Tibial nerve (tissue), 4 donors: Measurements from ENCODE around the gene OR5M11. TPM values are rescaled to one million over a fixed set of nuclear protein-coding genes. Genes with fewer than 3 reads are reported as not detected.

ENCODE experiments used
- DNase-seq, 2 donors: peaks; one replicate each; pipeline ENCODE4 v3.0.0-alpha.2; 2019; ENCODE audit warnings: low spot score in 2 of 2
- H3K27ac ChIP-seq, 4 donors: fragments of 200-600 bp; sonication (generic) in 3 of 4; one replicate each; pipeline ENCODE4 v1.5.1; 2017 to 2019; ENCODE audit warnings: mild to moderate bottlenecking in 1 of 4
- H3K27me3 ChIP-seq, 2 donors: fragments of 200-600 bp; sonication (generic) in 1 of 2; one replicate each; pipeline versions ENCODE4 v1.5.1 to v1.6.0; 2017 to 2019
- H3K36me3 ChIP-seq, 3 donors: fragments of 200-600 bp; sonication (generic); one replicate each; pipeline ENCODE4 v1.5.1; 2018 to 2019
- H3K4me1 ChIP-seq, 4 donors: fragments of 200-600 bp; sonication (generic) in 3 of 4; one replicate each; pipeline ENCODE4 v1.5.1; 2017 to 2019
- H3K4me3 ChIP-seq, 4 donors: fragments of 200-600 bp; sonication (generic) in 3 of 4; one replicate each; pipeline ENCODE4 v1.5.1; 2017 to 2019; ENCODE audit warnings: mild to moderate bottlenecking in 1 of 4, moderate library complexity in 1 of 4
- H3K9me3 ChIP-seq, 4 donors: fragments of 200-600 bp; sonication (generic) in 3 of 4; one replicate each; pipeline ENCODE4 v1.5.1; 2017 to 2019
- EP300 ChIP-seq, 2 donors: sonication (generic); formaldehyde crosslinking; IDR thresholded peaks; one replicate each; pipeline ENCODE4 v1.6.1; 2017; ENCODE audit warnings: antibody characterized with exemption in 2 of 2, mild to moderate bottlenecking in 1 of 2
- POLR2A ChIP-seq, 2 donors: fragments of 450-650 bp; IDR thresholded peaks; one replicate each; pipeline ENCODE4 v1.6.1; 2017; ENCODE audit warnings: antibody characterized with exemption in 2 of 2, mild to moderate bottlenecking in 2 of 2, moderate library complexity in 2 of 2
- WGBS, 2 donors: methylation state at CpG; one replicate each; pipeline ENCODE4 v1.1.5; 2018; 5-methylcytosine and 5-hydroxymethylcytosine counted together
- total RNA-seq, 4 donors: library from RNA; depleted of rRNA; stranded (reverse); fragments of >200 nt; gene quantifications; one replicate each; pipeline ENCODE4 v1.1.0, GENCODE V29; 2016
- TF ChIP-seq, protein P1 (sequence below), 5 experiments: fragments of 200-600 bp in 3 of 5; fragments of 450-650 bp in 2 of 5; sonication (generic) in 3 of 5; IDR thresholded peaks; one replicate each; pipeline ENCODE4 v1.5.1; 2016 to 2019; ENCODE audit warnings: antibody characterized with exemption in 5 of 5, mild to moderate bottlenecking in 3 of 5, moderate library complexity in 2 of 5

OR5M11 gene
- total RNA-seq, 4 donors from 2014 or later, result not detected

- no peak overlapping the region for H3K27ac ChIP-seq
- TF ChIP-seq POLR2A (IDR thresholded peaks at IDR 0.05) (no peak), EP300 (IDR thresholded peaks at IDR 0.05) (no peak)
- TF ChIP-seq, protein P1, sequence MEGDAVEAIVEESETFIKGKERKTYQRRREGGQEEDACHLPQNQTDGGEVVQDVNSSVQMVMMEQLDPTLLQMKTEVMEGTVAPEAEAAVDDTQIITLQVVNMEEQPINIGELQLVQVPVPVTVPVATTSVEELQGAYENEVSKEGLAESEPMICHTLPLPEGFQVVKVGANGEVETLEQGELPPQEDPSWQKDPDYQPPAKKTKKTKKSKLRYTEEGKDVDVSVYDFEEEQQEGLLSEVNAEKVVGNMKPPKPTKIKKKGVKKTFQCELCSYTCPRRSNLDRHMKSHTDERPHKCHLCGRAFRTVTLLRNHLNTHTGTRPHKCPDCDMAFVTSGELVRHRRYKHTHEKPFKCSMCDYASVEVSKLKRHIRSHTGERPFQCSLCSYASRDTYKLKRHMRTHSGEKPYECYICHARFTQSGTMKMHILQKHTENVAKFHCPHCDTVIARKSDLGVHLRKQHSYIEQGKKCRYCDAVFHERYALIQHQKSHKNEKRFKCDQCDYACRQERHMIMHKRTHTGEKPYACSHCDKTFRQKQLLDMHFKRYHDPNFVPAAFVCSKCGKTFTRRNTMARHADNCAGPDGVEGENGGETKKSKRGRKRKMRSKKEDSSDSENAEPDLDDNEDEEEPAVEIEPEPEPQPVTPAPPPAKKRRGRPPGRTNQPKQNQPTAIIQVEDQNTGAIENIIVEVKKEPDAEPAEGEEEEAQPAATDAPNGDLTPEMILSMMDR (IDR thresholded peaks at IDR 0.05), result no peak
- H3K36me3 ChIP-seq, result no peaks in the 10 kb centered on the region
- no peaks in the 10 kb centered on the region for H3K9me3 ChIP-seq
- DNase-seq, result no peak
- 91 to 100% methylated on average over 1 of the region's 1 CpG for WGBS, 2 donors
- no peaks in the 10 kb centered on the region for H3K4me1 ChIP-seq
- H3K27me3 ChIP-seq, result no peaks in the 10 kb centered on the region
- H3K4me3 ChIP-seq, result no peak overlapping the region
These were observed 33.6 kb downstream of the OR5M11 start for GRCh38 chr11:56509439-56509838.

- H3K27ac ChIP-seq, result no peak overlapping the region
- no peak for TF ChIP-seq EP300 (IDR thresholded peaks at IDR 0.05)
- TF ChIP-seq POLR2A (IDR thresholded peaks at IDR 0.05), result no peak
- TF ChIP-seq, protein P1 (IDR thresholded peaks at IDR 0.05), result no peak
- DNase-seq, result no peak
- no peak overlapping the region for H3K4me3 ChIP-seq
- no peaks in the 10 kb centered on the region for H3K36me3 ChIP-seq
- H3K4me1 ChIP-seq, result no peaks in the 10 kb centered on the region
- WGBS, 2 donors, result 96 to 98% methylated on average over 9 to 22 of the region's 28 CpGs
- H3K27me3 ChIP-seq, result no peaks in the 10 kb centered on the region
- H3K9me3 ChIP-seq, result peaks cover 0 to 8% (median 0%) of the 10 kb centered on the region in 4 donors
These were observed 46.0 kb downstream of the OR5M11 start for GRCh38 chr11:56497010-56497409.

GRCh38 chr11:56495117-56495516 is 47.9 kb downstream of the OR5M11 start:
- no peak for DNase-seq
- Histone ChIP-seq H3K27me3 (no peaks in the 10 kb centered on the region), H3K9me3 (peaks cover 0 to 8% (median 0%) of the 10 kb centered on the region in 4 donors), H3K4me3 (no peak overlapping the region), H3K36me3 (no peaks in the 10 kb centered on the region), H3K27ac (no peak overlapping the region), H3K4me1 (no peaks in the 10 kb centered on the region)
- 82 to 85% methylated on average over 2 of the region's 2 CpGs for WGBS, 2 donors
- no peak for TF ChIP-seq POLR2A (IDR thresholded peaks at IDR 0.05)
- TF ChIP-seq, protein P1 (IDR thresholded peaks at IDR 0.05), result no peak
- TF ChIP-seq EP300 (IDR thresholded peaks at IDR 0.05), result no peak

Other genes starting within 250 kb of the OR5M11 start
- gene OR8K3, start 228.1 kb downstream of the OR5M11 start, total RNA-seq, result not detected
- not detected for gene OR8K1, start 197.2 kb downstream of the OR5M11 start, total RNA-seq
- not detected for gene OR8J1, start 189.0 kb downstream of the OR5M11 start, total RNA-seq
- gene OR8U1, start 167.6 kb downstream of the OR5M11 start, total RNA-seq, result not detected
- gene OR5AL1, start 130.6 kb downstream of the OR5M11 start, total RNA-seq, result not detected
- gene OR5M3, start 69.9 kb downstream of the OR5M11 start, total RNA-seq, result not detected
- gene OR5M8, start 51.9 kb downstream of the OR5M11 start, total RNA-seq, result not detected
- not detected for gene OR5M10, start 34.5 kb upstream of the OR5M11 start, total RNA-seq
- not detected for gene OR5M1, start 71.6 kb upstream of the OR5M11 start, total RNA-seq
- gene OR5AP2, start 99.2 kb upstream of the OR5M11 start, total RNA-seq, result not detected
- not detected for gene OR5AR1, start 120.4 kb upstream of the OR5M11 start, total RNA-seq
- not detected for gene OR9G1, start 155.8 kb upstream of the OR5M11 start, total RNA-seq
- not detected for gene OR9G4, start 205.4 kb upstream of the OR5M11 start, total RNA-seq